Left renal pelvis (tissue), 4 donors: ENCODE measurements around the gene CNKSR3. TPM values are rescaled to one million over a fixed set of nuclear protein-coding genes. Genes with fewer than 3 reads are reported as not detected.
A peak's percentile ranks its signal among the peaks of the same experiment; 100 is the strongest.

Experiments
- DNase-seq, 4 donors: peaks; one replicate each; pipeline ENCODE4 v3.0.0-alpha.2; 2013; ENCODE audit warnings: low read depth in 4 of 4, low spot score in 3 of 4
- polyA plus RNA-seq, 4 donors: library from polyadenylated mRNA; unstranded; fragments of 120-200 nt; gene quantifications; one replicate each; pipeline ENCODE4 v1.2.1, GENCODE V29; 2013; ENCODE audit not compliant: insufficient read length in 4 of 4

Gene CNKSR3
- polyA plus RNA-seq, 4 donors, result 33.1 to 62.8 (median 58.5) TPM

GRCh38 chr6:154428897-154429296 is 81.6 kb downstream of the CNKSR3 start:
- no peak for DNase-seq

GRCh38 chr6:154427446-154427845 is 83.0 kb downstream of the CNKSR3 start:
- no peak for DNase-seq

- DNase-seq, result no peak
Observed at GRCh38 chr6:154426997-154427396, 83.5 kb downstream of the CNKSR3 start.

- no peak for DNase-seq
Observed at GRCh38 chr6:154425034-154425433, 85.5 kb downstream of the CNKSR3 start.

GRCh38 chr6:154414021-154414813 is 96.3 kb downstream of the CNKSR3 start:
- DNase-seq, result no peak

GRCh38 chr6:154412106-154412820 is 98.2 kb downstream of the CNKSR3 start:
- DNase-seq, result no peak

GRCh38 chr6:154411076-154411475 is 99.4 kb downstream of the CNKSR3 start:
- DNase-seq, result no peak

GRCh38 chr6:154410619-154411072 is 99.8 kb downstream of the CNKSR3 start:
- DNase-seq, result peak; percentile 60 to 86 (median 63)

GRCh38 chr6:154408891-154409500 is 101.5 kb downstream of the CNKSR3 start:
- DNase-seq, result no peak

- DNase-seq, result no peak
Observed at GRCh38 chr6:154407440-154407839, 103.0 kb downstream of the CNKSR3 start.

GRCh38 chr6:154406869-154407268 is 103.6 kb downstream of the CNKSR3 start:
- no peak for DNase-seq

- DNase-seq, result no peak
Observed at GRCh38 chr6:154406301-154406700, 104.2 kb downstream of the CNKSR3 start.

- no peak for DNase-seq
Observed at GRCh38 chr6:154404791-154405400, 105.6 kb downstream of the CNKSR3 start.

GRCh38 chr6:154403788-154404187 is 106.7 kb downstream of the CNKSR3 start:
- no peak for DNase-seq

- DNase-seq, result no peak
Observed at GRCh38 chr6:154402081-154402780, 108.3 kb downstream of the CNKSR3 start.

GRCh38 chr6:154399097-154399496 is 111.4 kb downstream of the CNKSR3 start:
- no peak for DNase-seq

GRCh38 chr6:154397491-154398195 is 112.8 kb downstream of the CNKSR3 start:
- no peak for DNase-seq

GRCh38 chr6:154395878-154396277 is 114.6 kb downstream of the CNKSR3 start:
- no peak for DNase-seq

- DNase-seq, result no peak
Observed at GRCh38 chr6:154395316-154395715, 115.2 kb downstream of the CNKSR3 start.

- DNase-seq, result no peak
Observed at GRCh38 chr6:154394571-154394970, 115.9 kb downstream of the CNKSR3 start.
